NCI-H2107 treated with DMSO at 0.1 percent for 48 hours (cell line): ENCODE measurements around the gene WDR73.
A peak's percentile ranks its signal among the peaks of the same experiment; 100 is the strongest.
"Not testable (repeated sequence)": the region's sequence is repeated elsewhere in the genome, so short reads cannot be mapped to it uniquely, and the experiment has no call there.

Source experiments
- DNase-seq: peaks from one replicate; lab custom pipeline; 2025; ENCODE audit not compliant: unreplicated experiment; lab: John Stamatoyannopoulos, UW

WDR73 gene

GRCh38 chr15:84658080-84658787 lies 4.2 kb upstream of the WDR73 start, which contains the start of gene NMB:
Gene NMB, minus strand, starts transcription at chr15:84658199. Its CDS starts 47 bp downstream, at chr15:84658152.
- DNase-seq, result peak; percentile 22

- DNase-seq, result no peak
These were observed 3.6 kb upstream of the WDR73 start for GRCh38 chr15:84657748-84658079.

DNA sequence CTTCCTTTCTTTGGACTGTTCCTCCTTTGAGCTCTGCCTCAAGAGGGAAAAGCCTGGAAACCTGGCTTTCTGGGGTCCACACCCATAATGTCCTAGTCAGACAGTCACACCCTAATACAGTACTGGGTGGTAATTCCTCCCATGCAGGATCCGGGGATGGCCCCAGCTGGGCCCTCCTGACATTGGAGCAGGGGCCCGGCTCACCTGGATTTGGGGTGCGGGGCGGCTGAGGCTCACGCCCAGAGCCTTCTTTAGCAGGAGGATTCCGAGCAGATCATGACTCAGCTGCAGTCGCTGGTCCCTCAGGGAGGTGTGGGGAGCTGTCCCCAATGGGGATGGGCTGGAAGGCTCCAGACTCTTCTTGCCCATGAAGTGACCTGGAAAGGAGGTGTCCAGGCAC lies 2.9 kb upstream of the WDR73 start:
- DNase-seq, result no peak

DNA sequence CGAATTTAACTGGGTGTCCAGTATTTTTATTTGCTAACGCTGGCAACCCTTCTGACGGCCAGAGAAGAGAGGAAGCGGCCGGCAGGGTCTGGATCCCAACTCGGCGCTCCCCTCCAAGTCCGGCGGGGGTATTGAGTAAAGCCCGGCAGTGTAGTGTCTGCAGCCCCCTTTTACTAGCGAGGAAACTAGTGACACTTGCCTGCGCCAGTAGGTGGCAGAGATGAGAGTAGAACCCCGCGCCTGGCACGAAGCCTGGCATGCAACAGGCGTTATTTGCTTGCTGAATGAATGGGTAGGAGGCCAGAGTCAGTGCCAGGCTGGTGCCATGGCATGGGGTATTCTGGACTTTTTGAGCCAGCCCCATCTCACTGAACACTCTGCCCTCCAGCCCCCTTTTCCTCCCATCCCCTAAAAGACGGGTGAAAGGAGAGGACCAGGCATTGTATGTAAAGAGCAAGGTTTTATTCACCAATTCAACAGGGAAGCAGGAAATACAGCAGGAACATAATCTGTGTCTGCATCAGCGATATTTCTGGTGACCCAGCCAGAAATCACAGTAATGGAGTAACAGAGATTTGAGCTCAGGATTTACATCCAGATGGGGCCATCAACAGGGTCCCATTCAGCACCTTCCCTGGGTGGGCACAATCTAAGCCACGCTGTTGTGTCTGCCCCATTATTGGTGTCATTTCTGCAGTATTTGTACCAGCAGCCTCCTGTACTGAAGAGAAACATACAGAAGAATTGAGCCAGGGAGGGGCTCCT lies 788 bp upstream of the WDR73 start:
- peak; percentile 61 for DNase-seq

DNA sequence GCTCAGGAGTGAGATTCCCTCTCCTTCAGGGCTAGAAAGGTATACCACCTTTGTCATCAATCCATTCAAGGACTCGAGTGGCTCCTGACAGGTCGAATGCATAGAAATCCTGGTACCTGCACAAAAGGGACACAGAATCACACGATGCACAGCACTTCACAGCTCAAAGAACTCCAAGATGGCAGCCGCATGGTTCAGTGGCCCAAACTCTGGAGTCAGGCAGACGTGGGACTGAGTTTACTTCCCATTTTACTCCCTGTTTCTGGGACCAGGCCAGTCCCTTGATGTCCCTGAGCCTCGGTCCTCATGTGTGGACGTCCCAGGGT lies 536 bp downstream of the WDR73 start:
- no peak for DNase-seq

- no peak for DNase-seq
These were observed 4.4 kb downstream of the WDR73 start for GRCh38 chr15:84649706-84650105.

- DNase-seq, result no peak
These were observed 5.5 kb downstream of the WDR73 start for GRCh38 chr15:84648539-84648938.

GRCh38 chr15:84647726-84648125 lies 6.4 kb downstream of the WDR73 start:
- DNase-seq, result no peak

- DNase-seq, result no peak
These were observed 8.1 kb downstream of the WDR73 start for GRCh38 chr15:84645997-84646396.

DNA sequence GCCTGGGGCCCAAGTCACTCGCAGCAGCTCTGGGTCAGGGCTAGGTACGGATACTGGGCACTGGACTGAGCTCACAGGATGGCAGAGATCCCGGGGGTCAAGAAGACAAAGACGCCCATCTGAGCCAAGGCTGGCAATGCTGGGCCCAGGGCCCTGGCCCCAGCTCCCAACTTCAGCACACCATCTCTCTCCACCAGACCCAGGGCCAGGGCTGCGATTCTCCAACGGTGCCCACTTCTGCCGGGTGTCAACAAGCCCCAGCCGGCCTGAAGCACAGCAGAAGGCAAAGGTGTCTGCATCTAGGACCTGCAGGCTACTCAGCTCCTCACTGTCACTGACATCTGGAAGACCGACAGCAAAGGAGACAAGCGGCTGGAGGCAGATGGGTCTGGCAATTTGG lies 8.6 kb downstream of the WDR73 start:
- DNase-seq, result no peak

DNA sequence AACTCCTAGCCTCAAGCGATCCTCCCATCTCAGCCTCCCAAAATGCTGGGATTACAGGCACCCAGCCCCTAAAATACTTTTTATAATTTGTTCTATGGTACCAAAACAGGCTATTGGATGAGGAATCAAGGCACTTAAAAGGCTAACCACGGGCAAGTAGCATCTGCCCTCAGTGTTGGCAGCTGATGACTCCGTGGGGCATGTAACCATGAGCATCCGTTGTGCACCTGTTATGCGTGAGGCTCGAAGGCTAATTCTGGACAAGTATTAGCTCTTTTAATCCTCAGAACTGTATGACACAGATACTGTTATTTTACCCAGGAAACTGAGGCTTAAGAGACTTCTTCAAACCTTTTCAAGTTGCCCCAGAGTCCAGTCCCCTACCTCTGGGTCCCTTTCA lies 10.2 kb downstream of the WDR73 start:
- no peak for DNase-seq

- not testable (repeated sequence) for DNase-seq
These were observed 11.4 kb downstream of the WDR73 start for GRCh38 chr15:84642640-84643039.

DNA sequence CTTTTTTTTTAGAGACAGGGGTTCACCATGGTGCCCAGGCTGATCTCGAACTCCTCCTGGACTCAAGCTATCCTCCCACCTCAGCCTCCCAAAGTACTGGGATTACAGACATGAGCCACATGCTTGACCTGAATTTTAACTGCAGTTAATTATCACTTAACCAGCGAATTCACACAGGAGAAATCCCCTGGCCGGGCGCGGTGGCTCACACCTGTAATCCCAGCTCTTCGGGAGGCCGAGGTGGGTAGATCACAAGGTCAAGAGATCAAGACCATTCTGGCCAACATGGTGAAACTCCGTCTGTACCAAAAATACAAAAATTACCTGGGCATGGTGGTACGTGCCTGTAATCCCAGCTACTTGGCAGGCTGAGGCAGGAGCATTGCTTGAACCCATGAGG lies 12.2 kb downstream of the WDR73 start:
- not testable (repeated sequence) for DNase-seq

DNA sequence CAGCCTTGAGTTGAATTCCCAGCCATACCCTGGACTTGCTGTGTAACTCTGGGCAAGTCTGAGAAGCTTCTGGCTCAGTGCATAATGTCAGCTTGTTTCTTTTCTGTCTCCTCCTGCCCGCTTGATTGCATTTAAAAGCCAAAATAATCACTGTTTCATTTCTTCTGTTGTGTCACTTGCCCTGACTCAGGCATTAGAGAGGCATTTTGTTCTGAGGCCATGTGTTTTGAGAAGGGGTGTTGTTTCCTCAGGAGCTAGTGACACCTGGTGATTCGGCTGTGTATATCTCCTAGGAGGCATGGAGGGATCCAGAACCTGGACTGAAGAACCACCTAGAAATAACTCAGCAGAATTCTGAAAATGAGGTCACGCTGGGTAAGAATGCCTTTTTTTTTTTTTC lies 16.0 kb downstream of the WDR73 start:
- DNase-seq, result no peak

DNA sequence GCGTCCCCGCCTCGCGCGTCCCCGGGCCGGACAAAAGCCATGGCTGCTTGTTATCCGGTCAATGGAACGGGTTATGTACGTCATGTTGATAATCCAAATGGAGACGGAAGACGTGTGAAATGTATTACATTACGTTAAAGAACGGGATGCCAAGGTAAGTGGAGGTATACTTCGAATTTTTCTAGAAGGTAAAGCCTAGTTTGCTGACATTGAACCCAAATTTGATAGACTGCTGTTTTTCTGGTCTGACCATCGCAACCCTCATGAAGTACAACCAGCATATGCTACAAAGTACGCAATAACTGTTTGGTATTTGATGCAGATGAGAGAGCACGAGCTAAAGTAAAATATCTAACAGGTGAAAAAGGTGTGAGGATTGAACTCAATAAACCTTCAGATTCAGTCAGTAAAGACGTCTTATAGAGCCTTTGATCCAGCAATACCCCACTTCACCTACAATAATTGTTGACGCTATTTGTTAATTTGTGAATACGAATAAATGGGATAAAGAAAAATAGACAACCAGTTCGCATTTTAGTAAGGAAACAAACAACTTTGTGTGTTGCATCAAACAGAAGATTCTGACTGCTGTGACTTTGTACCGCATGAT lies 19.8 kb downstream of the WDR73 start:
- no peak for DNase-seq

DNA sequence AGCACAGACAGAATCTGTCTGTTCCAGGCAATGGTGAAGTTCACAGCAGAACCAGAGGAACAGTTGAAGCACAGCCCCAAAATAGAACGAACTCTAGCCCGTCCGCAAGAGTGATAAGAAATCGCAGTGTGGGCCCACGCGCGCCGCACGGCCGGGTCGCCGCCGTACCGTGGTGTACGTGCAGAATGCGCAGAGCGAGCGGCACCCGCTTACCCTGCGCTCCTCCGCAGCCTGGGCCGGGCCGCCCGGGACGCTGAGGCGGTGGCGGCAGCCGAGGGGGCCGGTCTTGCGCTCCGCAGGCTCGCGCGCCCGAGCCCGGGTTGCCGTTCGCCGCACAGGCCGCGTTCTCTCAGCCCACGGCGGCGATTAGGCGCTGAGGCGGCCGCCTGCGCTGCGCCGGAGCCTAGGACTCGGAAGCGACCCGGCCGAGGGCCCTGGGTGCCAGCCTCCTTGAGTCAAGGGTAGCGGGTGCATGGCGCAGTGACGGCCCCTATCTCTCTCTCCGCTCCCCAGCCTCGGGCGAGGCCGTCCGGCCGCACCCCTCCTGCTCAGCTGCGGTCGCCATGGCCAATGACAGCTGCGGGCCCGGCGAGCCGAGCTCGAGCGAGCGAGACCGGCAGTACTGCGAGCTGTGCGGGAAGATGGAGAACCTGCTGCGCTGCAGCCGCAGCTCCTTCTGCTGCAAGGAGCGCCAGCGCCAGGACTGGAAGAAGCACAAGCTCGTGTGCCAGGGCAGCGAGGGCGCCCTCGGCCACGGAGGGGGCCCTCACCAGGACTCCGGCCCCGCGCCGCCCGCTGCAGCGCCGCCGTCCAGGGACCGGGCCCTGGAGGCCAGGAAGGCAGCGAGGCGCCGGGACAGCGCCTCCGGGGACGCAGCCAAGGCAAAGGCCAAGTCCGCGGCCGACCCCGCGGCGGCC lies 20.5 kb downstream of the WDR73 start:
- no peak for DNase-seq

- DNase-seq, result no peak
These were observed 22.3 kb downstream of the WDR73 start for GRCh38 chr15:84631706-84632272.

- DNase-seq, result no peak
These were observed 25.1 kb downstream of the WDR73 start for GRCh38 chr15:84629033-84629432.

- DNase-seq, result no peak
These were observed 29.0 kb downstream of the WDR73 start for GRCh38 chr15:84625123-84625522.

DNA sequence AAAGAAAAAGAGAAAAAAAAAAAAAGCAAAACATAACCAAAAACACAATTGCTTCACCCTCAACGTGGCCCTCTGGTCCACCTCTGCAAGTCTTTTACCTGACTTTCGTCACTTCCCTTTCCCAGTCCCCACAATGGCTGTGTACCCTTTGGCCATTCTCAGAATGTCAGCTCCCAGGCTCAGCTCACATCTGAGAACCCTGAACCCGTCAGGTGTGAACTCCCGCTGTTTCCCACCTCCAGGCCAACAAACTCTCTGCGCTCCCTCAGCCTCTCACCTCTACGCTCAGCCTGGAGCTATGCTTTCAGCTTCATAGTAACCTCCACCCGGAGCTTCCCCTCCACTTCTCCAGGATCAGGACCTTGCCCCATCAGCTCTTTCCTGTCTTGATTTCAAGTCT lies 29.7 kb downstream of the WDR73 start:
- DNase-seq, result no peak

DNA sequence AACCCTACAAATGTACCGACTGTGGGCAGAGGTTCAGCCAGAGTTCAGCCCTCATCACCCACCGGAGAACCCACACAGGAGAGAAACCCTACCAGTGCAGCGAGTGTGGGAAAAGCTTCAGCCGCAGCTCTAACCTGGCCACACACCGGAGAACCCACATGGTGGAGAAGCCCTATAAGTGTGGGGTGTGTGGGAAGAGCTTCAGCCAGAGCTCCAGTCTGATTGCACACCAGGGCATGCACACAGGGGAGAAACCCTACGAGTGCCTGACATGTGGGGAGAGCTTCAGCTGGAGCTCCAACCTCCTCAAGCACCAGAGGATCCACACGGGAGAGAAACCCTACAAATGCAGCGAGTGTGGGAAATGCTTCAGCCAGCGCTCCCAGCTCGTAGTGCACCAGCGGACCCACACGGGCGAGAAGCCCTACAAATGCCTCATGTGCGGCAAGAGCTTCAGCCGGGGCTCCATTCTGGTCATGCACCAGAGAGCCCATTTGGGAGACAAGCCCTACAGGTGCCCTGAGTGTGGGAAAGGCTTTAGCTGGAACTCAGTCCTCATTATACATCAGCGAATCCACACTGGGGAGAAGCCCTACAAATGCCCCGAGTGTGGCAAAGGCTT lies 32.6 kb downstream of the WDR73 start:
- DNase-seq, result no peak
